Endothelial cell of umbilical vein (primary cell): ENCODE measurements around the gene TMEM94.

Source experiments
- FOS ChIP-seq: IDR thresholded peaks from 2 replicates; pipeline ENCODE4 v1.6.1; 2011; ENCODE audit warnings: mild to moderate bottlenecking, low read length, moderate library complexity, borderline replicate concordance; ENCODE audit not compliant: insufficient read depth
- GATA2 ChIP-seq: IDR thresholded peaks from 2 replicates; pipeline ENCODE4 v1.7.0; 2011; ENCODE audit warnings: low read depth, mild to moderate bottlenecking, moderate library complexity, mixed read lengths, low read length; ENCODE audit not compliant: insufficient read length, insufficient read depth
- JUN ChIP-seq: IDR thresholded peaks from 2 replicates; pipeline ENCODE4 v1.6.1; 2011; ENCODE audit warnings: borderline replicate concordance, low read depth; ENCODE audit not compliant: insufficient read length, insufficient read depth
- POLR2A ChIP-seq: IDR thresholded peaks from 2 replicates; pipeline ENCODE4 v1.6.1; 2012; ENCODE audit warnings: low read depth, mild to moderate bottlenecking, control low read depth, low read length
- POLR2AphosphoS5 ChIP-seq: IDR thresholded peaks from 2 replicates; pipeline ENCODE4 v1.6.1; 2012; ENCODE audit warnings: low read depth, mild to moderate bottlenecking, control low read depth, low read length, moderate library complexity; ENCODE audit not compliant: insufficient read depth
- TF ChIP-seq, protein P1 (sequence below), 2 donors: IDR thresholded peaks; 1 replicate in 1 of 2; 2 replicates in 1 of 2; pipeline ENCODE4 v1.5.1; 2011; ENCODE audit warnings: low read length in 2 of 2, mild to moderate bottlenecking in 2 of 2, moderate library complexity in 2 of 2, control low read depth in 1 of 2, inconsistent platforms in 1 of 2, low read depth in 1 of 2; ENCODE audit not compliant: insufficient read depth in 1 of 2; ENCODE audit errors: extremely low read depth in 1 of 2

DNA sequence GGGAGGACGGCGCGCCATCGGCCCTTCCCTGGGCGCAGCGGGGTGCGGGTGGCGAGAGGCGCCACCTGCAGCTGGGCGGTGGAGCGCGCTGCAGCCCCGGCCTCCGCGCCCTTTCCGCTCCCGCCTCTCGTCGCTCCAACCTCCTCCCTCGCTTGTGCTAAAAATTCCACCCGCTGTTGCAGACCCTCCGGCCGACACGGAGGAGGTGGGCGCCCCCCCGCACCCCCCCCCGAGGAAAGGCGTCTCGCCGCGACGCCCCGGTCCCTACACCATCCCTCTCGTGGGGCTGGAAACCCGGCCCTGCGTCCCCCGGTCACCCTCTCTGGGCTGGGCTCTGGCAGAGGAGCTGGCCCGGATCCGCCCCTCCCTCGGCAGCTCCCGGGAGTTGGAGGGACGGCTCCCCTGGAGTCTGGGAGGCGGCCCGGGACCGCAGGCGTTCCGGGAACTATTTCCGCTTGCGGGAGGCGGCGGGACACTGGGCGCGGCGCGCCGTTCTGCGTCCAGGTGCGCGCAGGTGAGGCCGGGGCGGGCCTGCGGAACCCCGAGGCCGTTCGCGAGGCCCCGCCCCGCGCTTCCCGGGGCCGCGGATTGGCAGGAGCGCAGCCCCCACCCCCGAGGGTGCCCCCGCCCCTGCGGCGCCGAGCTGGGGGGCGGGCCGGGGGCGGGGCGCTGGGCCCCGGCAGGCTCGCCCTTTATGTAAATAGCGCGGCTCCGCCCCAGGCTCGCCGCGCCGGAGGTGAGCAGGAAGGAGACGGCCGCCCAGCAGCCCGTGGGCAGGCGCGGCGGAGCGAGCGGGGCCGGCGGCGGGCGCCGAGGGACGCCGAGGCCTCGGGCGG lies 68.8 kb downstream of the TMEM94 start, which contains the start of gene LLGL2:
- TF ChIP-seq, protein P1, sequence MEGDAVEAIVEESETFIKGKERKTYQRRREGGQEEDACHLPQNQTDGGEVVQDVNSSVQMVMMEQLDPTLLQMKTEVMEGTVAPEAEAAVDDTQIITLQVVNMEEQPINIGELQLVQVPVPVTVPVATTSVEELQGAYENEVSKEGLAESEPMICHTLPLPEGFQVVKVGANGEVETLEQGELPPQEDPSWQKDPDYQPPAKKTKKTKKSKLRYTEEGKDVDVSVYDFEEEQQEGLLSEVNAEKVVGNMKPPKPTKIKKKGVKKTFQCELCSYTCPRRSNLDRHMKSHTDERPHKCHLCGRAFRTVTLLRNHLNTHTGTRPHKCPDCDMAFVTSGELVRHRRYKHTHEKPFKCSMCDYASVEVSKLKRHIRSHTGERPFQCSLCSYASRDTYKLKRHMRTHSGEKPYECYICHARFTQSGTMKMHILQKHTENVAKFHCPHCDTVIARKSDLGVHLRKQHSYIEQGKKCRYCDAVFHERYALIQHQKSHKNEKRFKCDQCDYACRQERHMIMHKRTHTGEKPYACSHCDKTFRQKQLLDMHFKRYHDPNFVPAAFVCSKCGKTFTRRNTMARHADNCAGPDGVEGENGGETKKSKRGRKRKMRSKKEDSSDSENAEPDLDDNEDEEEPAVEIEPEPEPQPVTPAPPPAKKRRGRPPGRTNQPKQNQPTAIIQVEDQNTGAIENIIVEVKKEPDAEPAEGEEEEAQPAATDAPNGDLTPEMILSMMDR (IDR thresholded peaks at IDR 0.05; ENCODE audit: extremely low read depth in 1 of 2, insufficient read depth in 1 of 2, low read depth in 1 of 2, low read length in 2 of 2): peak; percentile 10 to 44
- TF ChIP-seq JUN (no peak), POLR2A (no peak), GATA2 (no peak), FOS (no peak), POLR2AphosphoS5 (no peak)
